Neuronal stem cell (in vitro differentiated cells): ENCODE measurements around the gene EEF1AKMT1.

ENCODE experiments used
- DNase-seq: peaks from one replicate; pipeline ENCODE4 v3.0.0-alpha.2; 2013; ENCODE audit warnings: low spot score
- H2AFZ ChIP-seq: one replicate; pipeline ENCODE4 v1.6.1; 2013; ENCODE audit warnings: mild to moderate bottlenecking, low read length, inconsistent platforms
- H2AK5ac ChIP-seq: 2 replicates; pipeline ENCODE4 v1.6.1; 2013; ENCODE audit warnings: low read depth, mild to moderate bottlenecking, inconsistent platforms, low read length, moderate library complexity, mixed read lengths
- H2BK120ac ChIP-seq: 2 replicates; pipeline ENCODE4 v1.6.1; 2013; ENCODE audit warnings: low read depth, mild to moderate bottlenecking, inconsistent platforms, low read length, moderate library complexity, mixed read lengths
- H2BK12ac ChIP-seq: one replicate; pipeline ENCODE4 v1.6.1; 2013; ENCODE audit warnings: low read length, inconsistent platforms
- H2BK15ac ChIP-seq: 2 replicates; pipeline ENCODE4 v1.6.1; 2013; ENCODE audit warnings: mild to moderate bottlenecking, low read length, inconsistent platforms, mixed read lengths
- H2BK5ac ChIP-seq: one replicate; pipeline ENCODE4 v1.6.1; 2013; ENCODE audit warnings: inconsistent platforms, mild to moderate bottlenecking, low read length, moderate library complexity
- H3K14ac ChIP-seq: one replicate; pipeline ENCODE4 v1.6.1; 2013; ENCODE audit warnings: low read length, inconsistent platforms
- H3K18ac ChIP-seq: 2 replicates; pipeline ENCODE4 v1.6.1; 2013; ENCODE audit warnings: low read length, inconsistent platforms
- H3K23ac ChIP-seq: 2 replicates; pipeline ENCODE4 v1.6.1; 2013; ENCODE audit warnings: low read depth, mild to moderate bottlenecking, mixed read lengths, low read length, inconsistent platforms; ENCODE audit not compliant: poor library complexity
- H3K27ac ChIP-seq: replicated peaks from 3 replicates; pipeline ENCODE4 v1.5.1; 2013; ENCODE audit warnings: low read length, inconsistent platforms
- H3K27me3 ChIP-seq, 3 experiments: 2 replicates each; pipeline ENCODE4 v1.6.1; 2013; ENCODE audit warnings: low read length in 3 of 3, mild to moderate bottlenecking in 2 of 3, inconsistent platforms in 1 of 3, low read depth in 1 of 3, mixed read lengths in 1 of 3, moderate library complexity in 1 of 3; ENCODE audit not compliant: control insufficient read depth in 3 of 3, insufficient read depth in 3 of 3
- H3K36me3 ChIP-seq, 2 donors: replicated peaks in 1 of 2; 2 replicates each; pipeline ENCODE4 v1.6.1; 2013; ENCODE audit warnings: low read length in 2 of 2; ENCODE audit not compliant: control insufficient read depth in 2 of 2, insufficient read depth in 2 of 2
- H3K4ac ChIP-seq: 2 replicates; pipeline ENCODE4 v1.6.1; 2013; ENCODE audit warnings: inconsistent platforms, mild to moderate bottlenecking, low read length, moderate library complexity
- H3K4me1 ChIP-seq, 2 donors: 1 replicate in 1 of 2; 2 replicates in 1 of 2; pipeline ENCODE4 v1.6.1; 2013; ENCODE audit warnings: low read length in 2 of 2, low read depth in 1 of 2; ENCODE audit not compliant: control insufficient read depth in 2 of 2, insufficient read depth in 1 of 2
- H3K4me2 ChIP-seq: one replicate; pipeline ENCODE4 v1.6.1; 2013; ENCODE audit warnings: mild to moderate bottlenecking, low read length, inconsistent platforms; ENCODE audit not compliant: insufficient read depth, poor library complexity, severe bottlenecking
- H3K4me3 ChIP-seq, 2 donors: 2 replicates each; pipeline ENCODE4 v1.5.1; 2013; ENCODE audit warnings: low read length in 2 of 2, mild to moderate bottlenecking in 2 of 2, inconsistent platforms in 1 of 2, moderate library complexity in 1 of 2
- H3K79me1 ChIP-seq: one replicate; pipeline ENCODE4 v1.6.1; 2013; ENCODE audit warnings: low read depth, mild to moderate bottlenecking, inconsistent platforms, low read length, moderate library complexity
- H3K9ac ChIP-seq: one replicate; pipeline ENCODE4 v1.6.1; 2013; ENCODE audit warnings: mild to moderate bottlenecking, low read depth, low read length, inconsistent platforms; ENCODE audit not compliant: poor library complexity
- H3K9me3 ChIP-seq, 2 donors: replicated peaks in 1 of 2; 2 replicates each; pipeline versions ENCODE3 to v1.6.1; 2013; ENCODE audit warnings: low read length in 2 of 2, mild to moderate bottlenecking in 2 of 2, inconsistent platforms in 1 of 2, low read depth in 1 of 2, mixed read lengths in 1 of 2, moderate library complexity in 1 of 2; ENCODE audit not compliant: control insufficient read depth in 2 of 2, insufficient read depth in 1 of 2
- H4K8ac ChIP-seq: one replicate; pipeline ENCODE4 v1.6.1; 2013; ENCODE audit warnings: low read depth, mild to moderate bottlenecking, inconsistent platforms, low read length, moderate library complexity
- H4K91ac ChIP-seq: one replicate; pipeline ENCODE4 v1.6.1; 2013; ENCODE audit warnings: low read length, low read depth, mild to moderate bottlenecking, inconsistent platforms; ENCODE audit not compliant: poor library complexity
- WGBS, 2 donors: extraction: QIAGEN DNeasy Blood & Tissue Kit; methylation state at CpG; one replicate each; pipeline ENCODE4 v1.1.7; 2013; ENCODE audit warnings: missing lambda C conversion rate in 2 of 2, mixed read lengths in 1 of 2; ENCODE audit not compliant: insufficient read length in 2 of 2, insufficient replicate concordance in 1 of 2; ENCODE audit errors: extremely low coverage in 2 of 2; 5-methylcytosine and 5-hydroxymethylcytosine counted together

The EEF1AKMT1 gene

DNA sequence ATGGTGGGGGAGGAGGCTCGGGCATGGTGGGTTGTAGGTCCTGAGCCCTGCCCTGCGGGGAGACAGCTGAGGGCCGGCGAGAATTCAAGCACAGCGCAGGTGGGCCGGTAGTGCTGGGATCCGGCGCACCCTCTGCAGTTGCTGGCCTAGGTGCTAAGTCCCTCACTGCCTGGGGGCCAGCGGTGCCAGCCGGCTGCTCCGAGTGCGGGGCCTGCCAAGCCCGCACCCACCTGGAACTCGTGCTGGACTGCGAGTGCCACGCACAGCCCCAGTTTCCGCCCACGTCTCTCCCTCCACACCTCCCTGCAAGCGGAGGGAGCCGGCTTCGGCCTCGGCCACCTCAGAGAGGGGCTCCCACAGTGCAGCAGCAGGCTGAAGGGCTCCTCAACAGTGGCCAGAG lies 33.7 kb downstream of the EEF1AKMT1 start:
- H3K23ac ChIP-seq: no peak overlapping the region
- H2BK12ac ChIP-seq: no peak overlapping the region
- H2AK5ac ChIP-seq: no peak overlapping the region
- H3K18ac ChIP-seq: peak overlapping the region; percentile 48
- no peak overlapping the region for H3K4me2 ChIP-seq
- no peak overlapping the region for H2BK15ac ChIP-seq
- no peaks in the 10 kb centered on the region for H3K27me3 ChIP-seq
- no peak overlapping the region for H4K8ac ChIP-seq
- H2AFZ ChIP-seq: no peak overlapping the region
- H3K79me1 ChIP-seq: peaks cover 4% of the 10 kb centered on the region
- H3K4ac ChIP-seq: no peak overlapping the region
- H3K14ac ChIP-seq: no peak overlapping the region
- peak overlapping the region in 1 of 2 donors; percentile 46 for H3K4me3 ChIP-seq
- no peak overlapping the region for H2BK120ac ChIP-seq
- H4K91ac ChIP-seq: no peak overlapping the region
- peaks cover 0 to 4% of the 10 kb centered on the region in 2 donors for H3K36me3 ChIP-seq
- H3K4me1 ChIP-seq: no peaks in the 10 kb centered on the region
- no CpG with 5 or more reads among the region's 22 CpGs for WGBS, 2 donors
- no peak overlapping the region for H2BK5ac ChIP-seq
- no peak overlapping the region for H3K27ac ChIP-seq
- H3K9me3 ChIP-seq: peaks cover 3 to 8% of the 10 kb centered on the region in 2 donors
- H3K9ac ChIP-seq: peak overlapping the region; percentile 44
- DNase-seq: no peak

GRCh38 chr13:20738616-20739015 lies 35.1 kb downstream of the EEF1AKMT1 start:
- H3K18ac ChIP-seq: no peak overlapping the region
- no peak overlapping the region for H2BK15ac ChIP-seq
- no peak overlapping the region for H3K23ac ChIP-seq
- no peak overlapping the region for H3K4ac ChIP-seq
- no peak overlapping the region for H4K91ac ChIP-seq
- H2BK120ac ChIP-seq: no peak overlapping the region
- WGBS, 2 donors: no CpG with 5 or more reads among the region's 6 CpGs
- H3K27me3 ChIP-seq: no peaks in the 10 kb centered on the region
- no peak overlapping the region for H3K27ac ChIP-seq
- H3K14ac ChIP-seq: no peak overlapping the region
- H4K8ac ChIP-seq: no peak overlapping the region
- no peak overlapping the region for H3K4me3 ChIP-seq
- H2AFZ ChIP-seq: no peak overlapping the region
- no peak for DNase-seq
- H2AK5ac ChIP-seq: no peak overlapping the region
- H3K9me3 ChIP-seq: peaks cover 5 to 8% of the 10 kb centered on the region in 2 donors
- no peak overlapping the region for H2BK5ac ChIP-seq
- no peak overlapping the region for H3K9ac ChIP-seq
- H2BK12ac ChIP-seq: no peak overlapping the region
- H3K79me1 ChIP-seq: peaks cover 7% of the 10 kb centered on the region
- H3K4me2 ChIP-seq: no peak overlapping the region
- H3K36me3 ChIP-seq: peaks cover 0 to 4% of the 10 kb centered on the region in 2 donors
- no peaks in the 10 kb centered on the region for H3K4me1 ChIP-seq

DNA sequence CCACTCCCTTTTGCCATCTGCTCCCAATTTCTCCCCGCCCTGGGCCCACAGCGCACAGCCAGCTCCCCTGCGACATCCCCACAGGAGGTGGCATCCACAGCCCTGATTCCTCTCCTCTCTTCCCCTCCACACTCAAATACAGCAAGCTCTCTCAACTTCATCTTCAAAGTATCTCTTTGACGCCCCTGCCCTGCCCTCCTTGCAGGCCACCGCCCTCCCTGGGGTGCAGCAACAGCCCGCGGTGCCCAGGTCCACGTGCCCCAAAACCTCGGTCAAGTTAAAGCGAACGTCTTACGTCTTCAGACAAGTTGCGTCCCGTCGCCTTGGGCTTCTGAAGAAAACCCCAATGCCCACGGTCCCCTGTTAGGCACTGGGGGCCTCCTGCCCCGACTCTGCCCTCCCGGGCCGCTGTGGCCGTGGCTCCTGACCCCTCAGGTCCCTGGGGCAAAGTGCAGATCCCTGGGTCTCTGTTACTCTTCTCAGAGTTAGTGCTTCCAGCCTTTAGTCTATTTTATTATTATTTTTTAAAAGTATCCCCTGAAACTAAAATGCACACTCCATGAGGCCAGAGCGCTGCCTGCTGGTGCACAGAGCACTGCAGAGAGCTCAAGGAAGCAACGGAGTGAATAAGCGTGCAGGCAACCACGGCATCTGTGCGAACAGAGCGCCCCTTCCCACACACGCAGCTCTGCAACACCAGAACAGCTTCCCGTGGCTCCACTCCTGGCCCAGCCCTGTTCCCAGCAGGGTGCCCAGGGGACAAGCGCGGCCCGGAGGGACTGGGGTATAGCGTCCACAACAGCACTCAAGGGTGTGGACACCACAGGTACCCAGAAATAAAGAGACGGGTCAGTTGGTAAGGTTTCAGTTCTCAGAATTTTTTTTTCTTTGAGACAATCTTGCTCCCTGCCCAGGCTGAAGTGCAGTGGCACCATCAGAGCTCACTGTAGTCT lies 43.9 kb downstream of the EEF1AKMT1 start:
- Histone ChIP-seq H4K91ac (no peak overlapping the region), H3K18ac (peak overlapping the region; percentile 24)

DNA sequence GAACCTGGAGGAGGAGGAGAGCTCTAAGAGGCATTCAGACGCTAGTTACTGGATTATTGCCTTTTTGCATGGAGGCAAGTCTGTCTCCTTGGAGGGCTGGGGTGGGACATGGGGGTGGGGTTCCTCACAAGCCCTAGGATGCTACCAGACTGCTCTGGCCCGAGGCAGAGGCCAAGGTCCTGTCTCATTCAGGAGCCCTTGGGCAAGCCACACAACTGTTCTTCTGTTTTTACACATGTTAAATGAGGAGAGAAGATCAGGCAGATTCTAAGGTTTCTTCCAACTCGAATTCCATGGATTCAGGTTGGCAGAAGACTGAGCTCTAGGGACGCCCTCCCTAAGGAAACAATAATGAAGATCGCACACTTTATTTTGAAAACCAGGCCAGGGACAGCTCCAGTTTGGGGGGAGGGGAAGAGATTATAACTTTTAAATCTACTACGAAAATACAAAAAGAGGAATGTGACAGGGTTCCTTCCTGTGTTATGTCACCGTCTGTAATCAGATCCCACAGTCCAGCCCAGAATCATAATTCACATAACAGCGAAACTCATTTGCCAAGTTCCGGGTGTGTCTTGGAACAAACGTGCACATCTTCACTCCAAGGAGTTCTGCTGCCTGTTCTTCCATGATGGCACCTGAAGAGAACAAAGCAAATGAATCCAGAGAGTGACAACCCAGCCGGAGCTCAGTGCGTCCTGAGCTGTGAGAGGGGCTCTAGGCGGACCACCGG lies 45.0 kb downstream of the EEF1AKMT1 start:
- Histone ChIP-seq H3K4me1 (no peaks in the 10 kb centered on the region), H3K4ac (no peak overlapping the region), H2BK120ac (no peak overlapping the region), H3K9me3 (no peaks in the 10 kb centered on the region), H3K9ac (no peak overlapping the region), H2BK15ac (no peak overlapping the region), H2BK12ac (no peak overlapping the region), H3K4me3 (no peak overlapping the region), H2BK5ac (no peak overlapping the region), H3K27ac (no peak overlapping the region), H3K14ac (no peak overlapping the region), H3K27me3 (no peaks in the 10 kb centered on the region), H3K23ac (no peak overlapping the region), H4K91ac (no peak overlapping the region), H2AK5ac (no peak overlapping the region), H3K4me2 (no peak overlapping the region), H2AFZ (no peak overlapping the region), H4K8ac (no peak overlapping the region), H3K36me3 (no peaks in the 10 kb centered on the region), H3K18ac (no peak overlapping the region), H3K79me1 (no peaks in the 10 kb centered on the region)
- WGBS, 2 donors: no CpG with 5 or more reads among the region's 14 CpGs
- DNase-seq: no peak

More for the DNA sequence above, 43.9 kb downstream of the EEF1AKMT1 start:
- H3K9ac ChIP-seq: no peak overlapping the region
- H2BK15ac ChIP-seq: no peak overlapping the region
- H2BK120ac ChIP-seq: no peak overlapping the region
- peaks cover 0 to 2% of the 10 kb centered on the region in 2 donors for H3K9me3 ChIP-seq
- WGBS, 2 donors: no CpG with 5 or more reads among the region's 33 CpGs
- no peak overlapping the region for H2BK5ac ChIP-seq
- no peak overlapping the region for H3K4me2 ChIP-seq
- no peak overlapping the region for H3K4ac ChIP-seq
- no peak overlapping the region for H2BK12ac ChIP-seq
- H3K27me3 ChIP-seq: no peaks in the 10 kb centered on the region
- no peak overlapping the region for H2AK5ac ChIP-seq
- H2AFZ ChIP-seq: no peak overlapping the region
- no peaks in the 10 kb centered on the region for H3K36me3 ChIP-seq
- H3K27ac ChIP-seq: no peak overlapping the region
- H3K23ac ChIP-seq: no peak overlapping the region
- no peak overlapping the region for H3K4me3 ChIP-seq
- no peaks in the 10 kb centered on the region for H3K4me1 ChIP-seq
- peaks cover 1% of the 10 kb centered on the region for H3K79me1 ChIP-seq
- no peak for DNase-seq
- no peak overlapping the region for H4K8ac ChIP-seq
- H3K14ac ChIP-seq: no peak overlapping the region
